IPS-20b (cell line): ENCODE results near the gene GCAT.

ENCODE experiments used
- H3K27ac ChIP-seq: one replicate; pipeline ENCODE4 v1.5.1; 2013; ENCODE audit warnings: low read length
- H3K27me3 ChIP-seq: 2 replicates; pipeline ENCODE4 v1.6.1; 2013; ENCODE audit warnings: mild to moderate bottlenecking, low read length, inconsistent platforms; ENCODE audit not compliant: insufficient read depth
- H3K36me3 ChIP-seq: 2 replicates; pipeline ENCODE4 v1.6.1; 2013; ENCODE audit warnings: low read depth, mild to moderate bottlenecking, inconsistent platforms, low read length, moderate library complexity; ENCODE audit not compliant: insufficient read depth
- H3K4me1 ChIP-seq: 2 replicates; pipeline ENCODE4 v1.6.1; 2013; ENCODE audit warnings: mild to moderate bottlenecking, control low read depth, inconsistent platforms, low read length, moderate library complexity; ENCODE audit not compliant: insufficient read depth
- H3K4me3 ChIP-seq: 2 replicates; pipeline ENCODE4 v1.5.1; 2013; ENCODE audit warnings: mild to moderate bottlenecking, low read length, inconsistent platforms
- H3K9ac ChIP-seq: 2 replicates; pipeline ENCODE4 v1.6.1; 2013; ENCODE audit warnings: low read depth, mild to moderate bottlenecking, inconsistent platforms, low read length, moderate library complexity
- H3K9me3 ChIP-seq: 2 replicates; pipeline ENCODE4 v1.6.1; 2013; ENCODE audit warnings: mild to moderate bottlenecking, low read depth, low read length, inconsistent platforms; ENCODE audit not compliant: insufficient read depth

The GCAT gene

DNA sequence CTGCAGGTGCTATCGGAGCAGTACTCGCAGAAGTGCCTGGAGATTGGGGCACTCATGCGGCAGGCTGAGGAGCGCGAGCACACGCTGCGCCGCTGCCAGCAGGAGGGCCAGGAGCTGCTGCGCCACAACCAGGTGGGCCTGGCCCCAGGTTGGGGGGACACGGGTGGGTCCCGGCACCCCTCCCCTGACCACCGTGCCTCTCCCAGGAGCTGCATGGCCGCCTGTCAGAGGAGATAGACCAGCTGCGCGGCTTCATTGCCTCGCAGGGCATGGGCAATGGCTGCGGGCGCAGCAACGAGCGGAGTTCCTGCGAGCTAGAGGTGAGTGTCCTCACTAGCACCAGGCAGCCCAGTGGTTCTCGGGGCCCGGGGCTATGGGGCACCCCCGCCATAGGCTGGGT is 38.7 kb upstream of the GCAT start:
- Histone ChIP-seq H3K27me3 (no peaks in the 10 kb centered on the region; the same call in 1 of the 2 replicates), H3K27ac (no peak overlapping the region), H3K36me3 (peaks cover 25% of the 10 kb centered on the region), H3K9me3 (no peaks in the 10 kb centered on the region), H3K9ac (no peak overlapping the region), H3K4me1 (no peaks in the 10 kb centered on the region), H3K4me3 (no peak overlapping the region)

DNA sequence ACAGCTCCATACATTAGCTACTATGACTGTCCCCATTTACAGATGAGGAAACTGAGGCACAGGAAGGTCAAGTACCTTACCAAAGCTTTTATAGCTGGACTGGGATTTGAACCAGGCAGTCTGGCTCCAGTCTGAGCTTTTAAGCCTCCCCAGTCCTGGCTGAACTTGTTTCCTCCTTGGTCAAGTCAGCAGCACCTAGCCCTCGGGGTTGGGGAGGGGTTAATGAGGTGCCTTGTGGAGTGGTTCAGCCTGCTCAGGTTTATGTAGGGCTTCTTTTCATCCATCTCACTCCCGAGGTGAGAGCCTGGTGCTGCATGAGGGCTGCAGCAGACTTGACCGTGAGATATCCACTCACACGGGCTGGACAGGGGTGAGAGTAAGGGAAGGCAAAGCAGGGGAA is 36.7 kb upstream of the GCAT start:
- Histone ChIP-seq H3K4me1 (no peaks in the 10 kb centered on the region), H3K4me3 (no peak overlapping the region), H3K9me3 (no peaks in the 10 kb centered on the region), H3K27me3 (no peaks in the 10 kb centered on the region; the same call in 1 of the 2 replicates), H3K27ac (no peak overlapping the region), H3K9ac (no peak overlapping the region), H3K36me3 (peaks cover 25% of the 10 kb centered on the region)

DNA sequence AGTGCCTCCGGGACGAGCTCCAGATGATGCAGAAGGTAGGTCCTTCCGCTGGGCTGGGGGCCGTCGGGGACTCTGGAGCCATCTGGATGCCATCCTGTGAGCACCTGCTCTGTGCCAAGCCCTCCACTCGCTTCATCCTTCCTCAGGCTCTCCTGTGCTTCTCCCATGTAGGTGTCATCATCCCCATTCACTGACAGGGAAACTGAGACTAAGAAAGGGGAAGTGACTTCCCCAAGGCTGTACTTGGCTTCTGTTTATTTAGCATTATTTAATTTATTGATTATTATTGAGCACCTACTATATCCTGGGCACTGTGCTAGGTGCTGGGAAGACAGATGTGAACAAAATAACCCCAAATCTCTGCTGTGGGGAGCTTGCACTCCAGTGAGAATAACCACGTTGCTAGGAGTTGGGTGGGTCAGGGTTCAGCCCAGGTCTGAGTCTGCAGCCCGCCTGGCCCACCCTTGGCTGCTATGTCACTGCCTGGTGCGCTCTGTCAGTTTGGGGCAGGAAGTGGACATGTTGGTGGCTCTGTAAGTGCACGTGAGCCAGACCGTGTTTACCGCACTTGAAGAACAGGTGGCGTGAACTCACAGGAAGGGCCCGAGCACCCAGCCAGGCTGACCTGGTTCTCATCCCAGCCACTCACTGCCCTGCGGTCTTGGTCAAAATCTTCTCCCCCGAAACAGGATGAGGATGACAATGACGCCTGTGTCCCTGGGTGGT is 35.9 kb upstream of the GCAT start:
- Histone ChIP-seq H3K27ac (no peak overlapping the region), H3K4me3 (no peak overlapping the region), H3K36me3 (peaks cover 25% of the 10 kb centered on the region), H3K9ac (no peak overlapping the region), H3K9me3 (no peaks in the 10 kb centered on the region), H3K4me1 (no peaks in the 10 kb centered on the region), H3K27me3 (no peaks in the 10 kb centered on the region; the same call in 1 of the 2 replicates)

DNA sequence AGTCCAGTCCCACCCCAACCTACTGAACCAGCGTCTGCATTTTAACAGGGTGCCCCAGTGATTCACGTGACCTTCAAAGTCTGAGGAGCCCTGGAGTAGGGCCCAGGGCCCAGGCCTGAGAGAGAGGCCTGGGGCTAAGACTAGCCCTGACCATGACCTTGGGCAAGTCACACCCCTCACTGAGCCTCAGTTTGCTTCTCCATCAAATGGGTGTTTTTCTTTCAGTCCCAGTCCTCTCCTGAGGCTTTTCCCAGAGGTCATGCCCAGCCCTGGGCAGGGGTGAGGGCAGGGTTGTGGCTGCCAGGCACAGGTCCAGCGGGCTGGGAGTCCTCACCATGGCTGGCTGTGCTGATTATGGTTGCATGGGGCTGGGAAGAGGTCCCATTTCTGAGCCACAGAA is 33.0 kb upstream of the GCAT start:
- no peak overlapping the region for H3K27ac ChIP-seq
- H3K9me3 ChIP-seq = no peaks in the 10 kb centered on the region
- H3K27me3 ChIP-seq = peaks cover 12% of the 10 kb centered on the region; the same call in 1 of the 2 replicates
- no peaks in the 10 kb centered on the region for H3K4me1 ChIP-seq
- H3K9ac ChIP-seq = no peak overlapping the region
- no peak overlapping the region for H3K4me3 ChIP-seq
- peaks cover 25% of the 10 kb centered on the region for H3K36me3 ChIP-seq

DNA sequence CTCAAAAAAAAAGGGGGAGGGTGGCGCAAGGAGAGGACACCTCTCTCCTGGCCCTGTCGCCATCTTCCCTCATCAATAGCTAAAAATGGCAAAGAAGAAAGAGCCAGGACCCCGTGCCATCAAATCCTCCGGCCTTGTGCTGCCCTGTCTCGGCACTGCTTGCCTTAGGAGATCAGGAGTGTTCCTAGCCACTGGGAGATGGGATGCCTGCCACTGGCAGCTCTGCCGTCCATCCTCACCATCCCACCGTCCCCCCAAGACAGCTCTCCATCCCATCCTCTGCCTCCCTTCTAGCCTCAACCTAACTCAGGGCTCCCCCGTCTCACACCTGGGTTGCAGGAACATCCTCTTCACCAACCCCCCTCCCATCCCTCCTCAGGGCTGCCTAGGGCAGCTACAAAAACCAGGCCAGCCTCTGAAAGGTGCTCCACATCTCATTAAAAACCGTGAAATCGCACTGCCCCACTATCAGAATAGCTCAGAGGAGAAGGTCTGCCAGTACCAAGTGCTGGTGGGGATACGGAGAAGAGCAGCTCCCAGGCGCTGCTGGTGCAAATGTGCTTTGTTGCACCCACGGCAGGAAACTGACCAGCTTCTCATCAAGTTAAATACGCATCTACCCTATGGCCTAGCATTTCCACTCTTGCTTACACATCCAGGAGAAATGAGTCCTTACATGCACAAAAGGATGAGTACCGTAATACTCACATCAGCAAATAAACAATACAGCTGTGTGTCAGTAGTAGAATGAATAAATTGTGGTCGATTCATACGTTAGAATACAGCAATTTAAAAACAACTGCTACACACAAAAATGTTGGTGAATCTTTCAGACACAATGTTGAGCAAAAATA is 31.7 kb upstream of the GCAT start:
- Histone ChIP-seq H3K27ac (no peak overlapping the region), H3K4me1 (no peaks in the 10 kb centered on the region), H3K36me3 (peaks cover 22% of the 10 kb centered on the region), H3K27me3 (peaks cover 18% of the 10 kb centered on the region; the same call in 1 of the 2 replicates), H3K4me3 (no peak overlapping the region), H3K9ac (no peak overlapping the region), H3K9me3 (no peaks in the 10 kb centered on the region)

DNA sequence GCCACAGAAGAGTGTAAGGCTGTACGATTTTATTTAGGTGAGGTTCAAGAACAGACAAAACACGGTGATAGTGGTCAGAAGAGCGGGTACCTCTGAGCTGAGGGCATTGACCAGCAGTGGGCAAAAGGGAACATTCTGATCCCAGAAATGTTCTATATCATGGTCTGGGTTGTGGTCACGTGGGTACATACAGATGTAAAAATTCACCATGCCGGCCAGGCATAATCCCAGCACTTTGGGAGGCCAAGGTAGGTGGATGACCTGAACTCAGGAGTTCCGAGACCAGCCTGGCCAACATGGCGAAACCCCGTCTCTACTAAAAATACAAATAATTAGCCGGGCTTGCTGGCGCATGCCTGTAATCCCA is 31.1 kb upstream of the GCAT start:
- H3K27me3 ChIP-seq = peaks cover 18% of the 10 kb centered on the region; the same call in 1 of the 2 replicates
- H3K9ac ChIP-seq = no peak overlapping the region
- H3K4me1 ChIP-seq = no peaks in the 10 kb centered on the region
- peaks cover 16% of the 10 kb centered on the region for H3K36me3 ChIP-seq
- no peak overlapping the region for H3K27ac ChIP-seq
- no peak overlapping the region for H3K4me3 ChIP-seq
- H3K9me3 ChIP-seq = no peaks in the 10 kb centered on the region

DNA sequence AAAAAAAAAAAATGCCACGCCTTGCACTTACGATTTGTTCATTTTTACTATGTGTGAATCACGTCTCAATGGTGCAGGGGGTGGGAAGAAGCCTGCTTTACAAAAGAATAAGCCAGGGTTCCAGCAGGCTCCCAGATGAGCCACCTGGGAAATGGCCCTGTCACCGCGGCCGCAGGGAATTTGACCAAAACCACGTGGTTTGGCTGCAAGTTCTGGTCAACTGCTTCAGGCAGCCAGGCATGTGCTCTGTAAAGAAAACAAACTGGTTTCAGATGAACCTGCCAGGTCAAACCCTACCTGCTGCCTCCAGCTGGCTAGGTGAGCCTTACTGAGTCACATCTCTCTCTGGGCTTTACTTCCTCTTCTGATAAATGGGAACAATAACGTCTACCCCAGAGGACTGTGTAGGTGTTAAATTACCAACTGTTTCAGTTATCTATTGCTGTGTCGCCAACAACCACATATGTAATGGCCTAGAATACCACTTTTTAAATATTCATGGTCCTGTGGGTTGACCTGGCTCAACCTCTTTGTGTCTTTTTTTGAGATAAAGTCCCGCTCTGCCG is 30.5 kb upstream of the GCAT start:
- no peak overlapping the region for H3K27ac ChIP-seq

DNA sequence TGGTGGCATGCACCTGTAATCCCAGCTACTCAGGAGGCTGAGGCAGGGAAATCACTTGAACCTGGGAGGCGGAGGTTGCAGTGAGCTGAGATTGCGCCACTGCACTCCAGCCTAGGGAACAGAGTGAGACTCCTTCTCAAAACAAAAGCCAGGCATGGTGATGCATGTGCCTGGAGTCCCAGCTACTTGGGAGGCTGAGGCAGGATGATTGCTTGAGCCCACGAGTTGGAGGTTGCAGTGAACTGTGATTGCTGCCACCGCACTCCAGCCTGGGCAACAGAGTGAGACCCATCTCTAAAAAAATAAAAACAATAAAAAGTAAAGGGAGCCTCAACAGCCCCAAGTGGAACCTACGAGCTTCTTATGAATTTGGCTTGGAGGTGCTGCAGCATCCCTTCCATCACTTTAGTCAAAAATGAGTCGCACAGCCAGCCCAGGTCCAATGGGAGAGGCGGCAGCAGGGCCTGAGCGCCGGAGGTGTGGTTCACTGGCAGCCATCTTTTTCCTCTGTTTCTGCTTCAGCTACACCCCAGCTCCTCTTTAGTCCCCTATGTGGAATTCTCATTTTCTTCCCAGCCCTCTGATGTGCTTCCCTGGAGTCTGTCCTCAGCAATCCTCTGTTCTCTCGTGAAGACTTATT is 29.2 kb upstream of the GCAT start:
- H3K27ac ChIP-seq = no peak overlapping the region
- H3K4me1 ChIP-seq = no peaks in the 10 kb centered on the region
- H3K27me3 ChIP-seq = peaks cover 34% of the 10 kb centered on the region; the same call in 1 of the 2 replicates
- H3K36me3 ChIP-seq = peaks cover 4% of the 10 kb centered on the region
- H3K4me3 ChIP-seq = no peak overlapping the region
- no peak overlapping the region for H3K9ac ChIP-seq
- no peaks in the 10 kb centered on the region for H3K9me3 ChIP-seq

More for the DNA sequence above, 30.5 kb upstream of the GCAT start:
- H3K36me3 ChIP-seq = peaks cover 12% of the 10 kb centered on the region
- no peaks in the 10 kb centered on the region for H3K9me3 ChIP-seq
- peaks cover 21% of the 10 kb centered on the region; the same call in 1 of the 2 replicates for H3K27me3 ChIP-seq
- no peak overlapping the region for H3K4me3 ChIP-seq
- no peaks in the 10 kb centered on the region for H3K4me1 ChIP-seq
- no peak overlapping the region for H3K9ac ChIP-seq

DNA sequence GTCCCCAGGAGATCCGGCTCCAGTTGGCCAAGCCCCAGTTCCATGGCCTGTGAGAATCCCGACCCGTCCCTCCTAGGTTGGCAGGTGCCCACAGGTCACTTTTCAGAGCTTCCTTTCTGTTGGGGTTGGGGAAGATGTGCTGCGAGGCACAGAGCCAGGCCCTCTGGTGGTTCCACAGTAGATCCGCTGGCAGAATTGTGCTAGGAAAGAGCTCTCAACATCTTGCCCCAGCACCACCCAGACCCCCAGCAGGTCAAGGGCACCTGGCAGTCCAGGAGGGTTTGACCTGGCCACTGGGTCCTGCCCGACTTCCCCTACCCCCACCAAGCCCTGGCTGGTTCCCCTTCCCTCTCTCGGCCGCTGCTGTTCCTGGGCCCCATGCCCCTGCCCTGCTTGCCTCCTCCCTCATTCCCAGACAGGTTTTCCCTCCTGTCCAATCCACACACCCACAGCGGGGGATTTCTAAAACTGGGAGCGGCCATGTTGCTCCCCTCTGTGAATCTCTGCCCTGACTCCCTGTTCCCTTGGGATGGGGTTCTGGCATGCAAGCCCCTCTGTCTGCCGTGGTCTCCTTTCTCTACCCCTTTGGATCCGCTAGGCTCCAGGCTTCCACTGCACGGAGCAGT is 26.2 kb upstream of the GCAT start:
- Histone ChIP-seq H3K27me3 (peaks cover 46% of the 10 kb centered on the region; the same call in 1 of the 2 replicates), H3K27ac (no peak overlapping the region), H3K36me3 (no peaks in the 10 kb centered on the region), H3K4me1 (no peaks in the 10 kb centered on the region), H3K4me3 (no peak overlapping the region), H3K9ac (no peak overlapping the region), H3K9me3 (no peaks in the 10 kb centered on the region)

DNA sequence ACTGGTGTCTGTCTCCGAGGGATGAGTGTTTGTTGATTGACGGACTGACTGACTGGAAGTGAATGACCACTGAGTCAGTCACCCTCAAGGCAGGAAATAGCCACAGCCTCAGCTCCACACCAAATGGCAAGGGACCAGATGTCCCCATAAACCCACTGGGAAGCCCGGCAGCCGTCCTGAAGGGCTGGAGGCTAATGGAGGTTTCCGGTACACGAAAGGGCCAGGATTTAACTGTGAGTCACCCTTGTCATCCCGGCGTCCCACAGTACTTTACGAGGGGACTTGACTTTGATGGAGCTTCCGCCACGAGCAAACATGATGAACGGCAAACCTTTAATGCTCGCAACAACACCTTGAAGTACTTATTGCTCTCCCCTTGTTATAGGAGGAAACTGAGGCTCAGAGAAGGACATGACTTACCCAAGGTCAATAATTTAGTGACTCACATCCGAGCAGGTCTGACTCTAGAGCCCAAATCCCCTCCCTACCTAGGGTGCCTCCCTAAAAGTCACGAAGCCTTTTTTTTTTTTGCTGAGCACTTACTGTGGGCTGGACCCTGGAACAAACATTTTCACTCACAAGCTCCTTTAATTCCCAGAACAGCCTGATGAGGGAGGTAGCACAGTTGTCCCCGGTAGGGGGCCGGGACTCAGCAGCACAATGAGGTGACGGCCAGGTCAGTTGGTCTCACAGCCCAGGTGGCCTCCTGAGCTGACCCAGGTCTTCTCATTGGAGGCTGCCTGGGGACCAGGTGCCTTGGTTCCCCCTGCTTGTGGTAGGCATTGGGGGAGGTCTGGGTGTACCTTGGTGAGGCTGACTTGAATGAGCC is 25.2 kb upstream of the GCAT start:
- Histone ChIP-seq H3K9me3 (no peaks in the 10 kb centered on the region), H3K36me3 (no peaks in the 10 kb centered on the region), H3K9ac (no peak overlapping the region), H3K27me3 (peaks cover 46% of the 10 kb centered on the region; the same call in 1 of the 2 replicates), H3K27ac (no peak overlapping the region), H3K4me1 (no peaks in the 10 kb centered on the region), H3K4me3 (no peak overlapping the region)
